Brain microvascular endothelial cell (primary cell): ENCODE data around the gene CABLES1.

Experiments
- DNase-seq: peaks from one replicate; pipeline ENCODE4 v3.0.0-alpha.2; 2020
- H3K27ac ChIP-seq: fragments of 250-450 bp; sonication (Bioruptor Pico); 2 replicates; pipeline ENCODE4 v1.5.1; 2020; ENCODE audit warnings: mild to moderate bottlenecking, moderate library complexity
- H3K27me3 ChIP-seq: fragments of 250-450 bp; sonication (Bioruptor Pico); replicated peaks from 2 replicates; pipeline ENCODE4 v1.5.1; 2020; ENCODE audit warnings: mild to moderate bottlenecking
- H3K36me3 ChIP-seq: fragments of 250-450 bp; sonication (Bioruptor Pico); replicated peaks from 2 replicates; pipeline ENCODE4 v1.5.1; 2020; ENCODE audit warnings: mild to moderate bottlenecking
- H3K4me3 ChIP-seq: 2 replicates; pipeline ENCODE4 v1.5.1; 2011; ENCODE audit warnings: low read depth, mild to moderate bottlenecking, control low read depth, low read length, moderate library complexity
- in situ Hi-C: cut with HindIII; loops from 2 replicates; pipeline ENCODE4 v1.10.0; 2017; ENCODE audit warnings: low sequenced_read_pairs, low pct_ligation_motif_present
- TF ChIP-seq, protein P1 (sequence below): IDR thresholded peaks from 2 replicates; pipeline ENCODE4 v1.5.1; 2011; ENCODE audit warnings: low read depth, mild to moderate bottlenecking, moderate library complexity, low read length, control low read depth, inconsistent platforms; ENCODE audit errors: missing control alignments

The CABLES1 gene

DNA sequence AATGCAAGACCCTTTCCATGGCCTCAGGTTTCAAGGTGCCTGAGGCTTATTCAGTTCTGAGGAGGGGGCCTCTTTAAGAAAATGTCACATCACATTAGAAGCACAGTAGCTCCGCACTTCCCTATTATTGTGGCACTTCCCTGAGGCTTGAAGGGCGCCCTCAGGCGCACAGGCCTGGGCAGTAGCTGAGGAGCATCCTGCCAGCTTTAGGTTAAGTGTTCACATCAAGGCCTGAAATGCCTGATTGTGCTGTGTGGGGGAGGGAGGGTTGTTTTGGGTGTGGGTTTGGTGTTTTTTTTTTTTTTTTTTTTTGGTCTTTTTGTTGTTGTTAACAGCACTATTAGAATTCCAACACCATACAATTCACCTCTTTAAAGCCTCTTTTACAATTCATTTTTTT, 107.9 kb downstream of the CABLES1 start:
- Histone ChIP-seq H3K27me3 (no peaks in the 10 kb centered on the region), H3K4me3 (no peak overlapping the region), H3K27ac (no peak overlapping the region), H3K36me3 (peaks cover 7% of the 10 kb centered on the region)
- DNase-seq: no peak
- in situ Hi-C loops: no loop called here
- TF ChIP-seq, protein P1, sequence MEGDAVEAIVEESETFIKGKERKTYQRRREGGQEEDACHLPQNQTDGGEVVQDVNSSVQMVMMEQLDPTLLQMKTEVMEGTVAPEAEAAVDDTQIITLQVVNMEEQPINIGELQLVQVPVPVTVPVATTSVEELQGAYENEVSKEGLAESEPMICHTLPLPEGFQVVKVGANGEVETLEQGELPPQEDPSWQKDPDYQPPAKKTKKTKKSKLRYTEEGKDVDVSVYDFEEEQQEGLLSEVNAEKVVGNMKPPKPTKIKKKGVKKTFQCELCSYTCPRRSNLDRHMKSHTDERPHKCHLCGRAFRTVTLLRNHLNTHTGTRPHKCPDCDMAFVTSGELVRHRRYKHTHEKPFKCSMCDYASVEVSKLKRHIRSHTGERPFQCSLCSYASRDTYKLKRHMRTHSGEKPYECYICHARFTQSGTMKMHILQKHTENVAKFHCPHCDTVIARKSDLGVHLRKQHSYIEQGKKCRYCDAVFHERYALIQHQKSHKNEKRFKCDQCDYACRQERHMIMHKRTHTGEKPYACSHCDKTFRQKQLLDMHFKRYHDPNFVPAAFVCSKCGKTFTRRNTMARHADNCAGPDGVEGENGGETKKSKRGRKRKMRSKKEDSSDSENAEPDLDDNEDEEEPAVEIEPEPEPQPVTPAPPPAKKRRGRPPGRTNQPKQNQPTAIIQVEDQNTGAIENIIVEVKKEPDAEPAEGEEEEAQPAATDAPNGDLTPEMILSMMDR: peak; percentile 7

DNA sequence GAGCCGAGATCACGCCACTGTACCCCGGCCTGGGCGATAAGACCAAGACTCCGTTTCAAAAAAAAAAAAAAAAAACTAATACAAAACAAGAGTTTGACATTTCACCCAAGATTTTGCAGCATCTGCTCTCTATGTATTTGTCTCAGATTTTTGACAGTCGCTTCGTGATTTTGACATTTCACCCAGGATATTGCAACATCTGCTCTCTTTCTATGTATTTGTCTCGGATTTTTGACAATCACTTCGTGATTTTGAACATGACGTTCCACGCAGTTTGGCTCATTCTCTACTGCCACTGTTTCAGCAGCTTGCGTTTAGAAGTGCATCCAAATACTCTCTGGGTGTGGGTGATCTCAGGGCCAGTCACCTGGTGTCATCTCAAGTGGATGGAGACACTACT, 108.5 kb downstream of the CABLES1 start:
- peaks cover 7% of the 10 kb centered on the region for H3K36me3 ChIP-seq
- no peak for DNase-seq
- TF ChIP-seq, protein P1: no peak
- no peak overlapping the region for H3K4me3 ChIP-seq
- H3K27me3 ChIP-seq: no peaks in the 10 kb centered on the region
- in situ Hi-C loops: no loop called here
- no peak overlapping the region for H3K27ac ChIP-seq

DNA sequence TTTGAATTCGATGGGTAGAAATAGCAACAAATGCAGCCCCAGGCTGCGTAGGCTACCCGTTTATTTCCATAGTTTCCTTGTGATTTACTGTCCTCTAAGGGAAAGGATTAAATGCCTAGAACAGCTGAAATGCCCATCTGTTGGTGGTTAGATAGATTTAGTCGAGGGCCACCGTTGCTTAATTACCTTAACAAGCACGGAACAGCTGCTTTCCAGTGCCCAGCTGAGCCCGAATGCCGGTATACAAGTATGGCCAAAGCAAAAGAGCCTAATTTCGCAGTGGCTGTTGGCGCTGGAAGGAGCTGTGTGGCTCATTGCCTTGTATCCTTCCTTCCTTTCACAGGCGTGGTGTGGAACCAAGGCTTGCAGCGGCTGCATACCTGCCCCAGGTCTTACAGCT, 109.1 kb downstream of the CABLES1 start:
- Histone ChIP-seq H3K27me3 (no peaks in the 10 kb centered on the region), H3K4me3 (no peak overlapping the region), H3K27ac (no peak overlapping the region), H3K36me3 (peaks cover 7% of the 10 kb centered on the region)
- in situ Hi-C loops: no loop called here
- DNase-seq: no peak
- TF ChIP-seq, protein P1: no peak

DNA sequence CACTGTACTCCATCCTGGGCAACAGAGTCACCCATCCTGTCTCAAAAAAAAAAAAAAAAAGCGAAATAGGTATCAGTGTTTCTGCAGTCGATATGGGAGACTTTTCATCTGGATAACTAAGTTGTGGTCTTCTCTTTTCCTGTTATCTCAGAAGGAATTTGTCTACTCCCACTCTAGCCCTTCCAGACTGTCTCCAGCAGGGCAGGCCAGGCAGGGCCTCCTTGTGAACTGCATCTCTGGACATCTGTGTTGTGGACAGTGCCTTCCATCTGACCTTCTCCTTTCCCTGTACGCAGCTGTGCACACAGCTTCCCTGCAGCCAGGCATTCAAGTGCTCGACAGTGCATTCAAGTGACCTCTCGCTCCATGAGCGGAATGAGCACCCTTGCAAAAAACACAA, 110.2 kb downstream of the CABLES1 start:
- no peak for DNase-seq
- Histone ChIP-seq H3K4me3 (no peak overlapping the region), H3K27ac (no peak overlapping the region), H3K27me3 (no peaks in the 10 kb centered on the region), H3K36me3 (peaks cover 7% of the 10 kb centered on the region)
- TF ChIP-seq, protein P1: no peak
- in situ Hi-C loops: no loop called here

DNA sequence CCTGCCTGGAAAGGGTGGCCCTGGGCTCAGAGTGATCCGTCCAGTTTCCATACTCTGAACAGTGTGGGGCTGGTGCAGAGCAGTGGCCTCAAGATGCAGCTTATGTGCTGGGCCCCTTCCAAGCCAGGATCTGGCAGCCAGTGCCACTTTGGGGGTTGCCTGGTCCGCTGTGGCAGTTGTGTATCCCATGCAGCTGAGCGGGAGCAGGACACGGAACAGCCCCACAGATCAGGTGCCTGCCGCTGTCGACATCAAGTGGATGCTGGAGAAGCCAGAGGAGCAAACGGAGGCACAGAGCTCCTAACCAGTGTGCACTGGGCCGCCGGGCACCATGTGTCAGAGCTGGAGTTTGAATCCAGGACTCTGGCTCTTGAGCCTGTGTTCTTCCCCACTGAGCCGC, 112.0 kb downstream of the CABLES1 start:
- H3K4me3 ChIP-seq: no peak overlapping the region
- TF ChIP-seq, protein P1: no peak
- in situ Hi-C loops: no loop called here
- no peak for DNase-seq
- H3K27ac ChIP-seq: no peak overlapping the region
- H3K27me3 ChIP-seq: no peaks in the 10 kb centered on the region
- peaks cover 7% of the 10 kb centered on the region for H3K36me3 ChIP-seq

DNA sequence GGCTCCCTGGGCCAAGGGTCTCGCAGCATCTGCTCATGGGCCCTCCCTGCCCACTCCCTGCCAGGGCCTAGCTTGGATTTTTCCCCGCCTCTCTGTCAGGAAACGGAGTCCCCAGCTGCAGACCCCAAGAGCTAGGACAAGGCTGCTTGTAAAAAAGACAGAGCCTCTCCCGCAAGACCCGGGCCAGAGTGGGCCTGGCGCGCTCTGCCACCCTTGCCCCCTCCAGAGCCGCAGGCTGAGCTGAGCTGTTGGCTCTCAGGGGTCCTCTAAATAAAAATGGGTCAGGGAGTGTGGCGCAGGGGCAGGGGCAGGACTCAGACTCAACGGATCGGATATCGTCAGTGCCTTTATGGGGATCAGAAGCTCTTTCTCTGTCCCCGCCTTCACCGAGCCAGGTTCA, 112.6 kb downstream of the CABLES1 start:
- peaks cover 10% of the 10 kb centered on the region for H3K36me3 ChIP-seq
- in situ Hi-C loops: no loop called here
- no peak overlapping the region for H3K27ac ChIP-seq
- no peak overlapping the region for H3K4me3 ChIP-seq
- DNase-seq: no peak
- TF ChIP-seq, protein P1: no peak
- H3K27me3 ChIP-seq: no peaks in the 10 kb centered on the region
